Left renal cortex interstitium (tissue), 4 donors: ENCODE data around the gene RPS25. TPM values are rescaled to one million over a fixed set of nuclear protein-coding genes. Genes with fewer than 3 reads are reported as not detected.
A peak's percentile ranks its signal among the peaks of the same experiment; 100 is the strongest.
"Not testable (repeated sequence)": the region's sequence is repeated elsewhere in the genome, so short reads cannot be mapped to it uniquely, and the experiment has no call there.

Experiments used
- DNase-seq, 4 donors: peaks; one replicate each; pipeline ENCODE4 v3.0.0-alpha.2; 2013; ENCODE audit warnings: low read depth in 4 of 4, low spot score in 2 of 4, missing footprints in 1 of 4
- polyA plus RNA-seq, 4 donors: library from polyadenylated mRNA; unstranded; fragments of 120-200 nt; gene quantifications; one replicate each; pipeline ENCODE4 v1.2.1, GENCODE V29; 2013; ENCODE audit not compliant: insufficient read length in 4 of 4

Gene RPS25
- polyA plus RNA-seq, 4 donors: 957 to 1,296 (median 1,137) TPM

DNA sequence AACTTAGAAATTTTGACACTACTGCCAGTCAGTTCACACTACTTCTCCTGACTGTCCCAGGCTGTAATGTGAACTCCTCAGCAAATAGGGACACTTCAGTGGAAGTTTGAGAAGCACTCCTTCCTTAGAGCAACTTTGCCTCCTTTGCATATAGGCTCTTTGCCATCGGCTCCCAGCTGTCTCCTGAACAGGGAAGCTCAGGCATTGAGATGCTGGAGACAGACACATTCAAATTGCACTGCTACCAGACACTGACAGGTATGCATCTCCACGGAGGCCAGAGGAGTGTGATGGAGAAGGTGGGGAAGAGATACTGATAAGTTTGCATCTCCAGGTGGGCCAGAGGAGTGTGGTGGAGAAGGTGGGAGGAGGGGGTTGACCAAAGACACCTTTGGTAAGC is 1.9 kb upstream of the RPS25 start:
- DNase-seq: no peak

- not testable (repeated sequence) for DNase-seq
These were observed 766 bp downstream of the RPS25 start for GRCh38 chr11:119017377-119017776.

DNA sequence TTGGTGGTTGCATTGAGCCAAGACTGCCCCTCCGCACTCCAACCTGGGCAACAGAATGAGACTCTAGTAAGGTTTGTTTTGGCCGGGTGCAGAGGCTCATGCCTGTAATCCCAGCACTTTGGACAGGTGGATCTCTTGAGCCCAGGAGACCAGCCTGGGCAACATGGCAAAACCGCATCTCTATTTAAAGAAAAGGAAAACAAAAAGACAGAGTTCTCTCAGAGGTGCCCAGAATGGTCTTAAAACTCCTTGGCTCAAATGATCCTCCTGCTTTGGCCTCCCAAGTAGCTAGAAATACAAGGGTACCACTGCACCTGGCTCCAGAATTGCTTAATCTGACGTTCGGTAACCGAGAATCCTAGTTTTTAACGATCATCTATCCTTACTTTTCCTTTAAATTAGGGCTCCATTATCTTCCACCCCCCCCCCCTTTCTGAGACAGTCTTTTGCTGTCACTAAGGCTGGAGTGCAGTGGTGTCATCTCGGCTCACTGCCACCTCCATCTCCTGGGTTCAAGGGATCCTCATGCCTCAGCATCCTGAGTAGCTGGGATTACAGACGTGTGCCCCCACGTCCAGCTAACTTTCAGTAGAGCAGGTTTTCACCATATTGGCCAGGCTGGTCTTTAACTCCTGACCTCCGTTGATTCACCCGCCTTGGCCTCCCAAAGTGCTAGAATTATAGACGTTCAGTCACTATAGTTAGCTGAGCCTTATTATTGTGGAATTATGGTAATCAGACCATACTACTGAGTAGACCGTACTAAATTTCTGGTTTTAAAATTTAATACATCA is 1.7 kb downstream of the RPS25 start:
- no peak for DNase-seq

DNA sequence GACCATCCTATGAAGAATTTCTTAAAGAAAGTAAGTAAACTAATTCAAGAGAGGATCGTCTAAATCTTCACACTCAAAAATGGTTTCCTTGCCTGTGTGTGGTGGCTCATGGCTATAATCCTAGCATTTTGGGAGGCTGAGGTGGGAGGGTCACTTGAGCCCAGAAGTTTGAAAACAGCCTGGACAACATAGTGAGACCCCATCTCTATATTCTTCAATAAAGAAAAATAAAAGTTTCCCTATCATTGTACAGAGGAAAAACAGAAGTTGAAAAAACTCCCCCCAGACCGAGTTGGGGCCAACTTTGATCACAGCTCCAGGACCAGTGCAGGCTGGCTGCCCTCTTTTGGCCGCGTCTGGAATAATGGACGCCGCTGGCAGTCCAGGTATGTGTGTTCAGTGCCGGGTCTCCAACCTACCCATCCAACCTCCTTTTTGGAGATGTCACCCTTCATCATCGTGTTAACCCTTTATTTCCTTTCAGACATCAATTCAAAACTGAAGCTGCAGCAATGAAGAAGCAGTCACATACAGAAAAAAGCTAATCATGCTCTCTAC is 3.0 kb downstream of the RPS25 start:
- DNase-seq: no peak

DNA sequence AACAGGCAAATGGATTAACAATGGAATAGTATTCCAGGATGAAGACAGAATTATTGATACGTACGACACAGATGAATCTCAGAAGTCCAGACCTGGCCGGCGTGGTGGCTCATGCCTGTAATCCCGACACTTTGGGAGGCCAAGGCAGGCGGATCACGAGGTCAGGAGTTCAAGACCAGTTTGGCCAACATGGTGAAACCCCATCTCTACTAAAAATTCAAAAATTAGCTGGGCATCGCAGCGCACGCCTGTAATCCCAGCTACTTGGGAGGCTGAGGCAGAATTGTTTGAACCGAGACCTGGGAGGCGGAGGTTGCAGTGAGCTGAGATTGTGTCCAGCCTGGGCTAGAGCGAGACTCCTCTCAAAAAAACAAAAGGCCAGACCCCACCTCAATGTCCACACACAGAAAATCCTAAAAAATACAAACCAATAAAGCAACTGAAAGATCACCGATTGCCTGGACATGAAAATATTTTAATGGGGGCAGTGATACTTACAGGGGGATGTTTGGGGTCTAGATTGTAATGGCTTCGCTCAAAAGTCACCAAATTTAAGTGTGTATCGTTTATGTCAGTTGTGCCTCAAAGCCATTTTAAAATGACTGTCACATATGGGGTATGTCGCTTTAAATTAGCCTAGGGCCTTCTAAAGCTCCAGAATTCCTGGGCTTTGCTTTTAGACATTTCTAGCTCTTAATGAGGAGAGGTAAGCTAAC is 3.8 kb downstream of the RPS25 start:
- no peak for DNase-seq

GRCh38 chr11:119012629-119013170 is 5.4 kb downstream of the RPS25 start:
- DNase-seq: no peak

- no peak for DNase-seq
These were observed 6.6 kb downstream of the RPS25 start for GRCh38 chr11:119011476-119012053.

DNA sequence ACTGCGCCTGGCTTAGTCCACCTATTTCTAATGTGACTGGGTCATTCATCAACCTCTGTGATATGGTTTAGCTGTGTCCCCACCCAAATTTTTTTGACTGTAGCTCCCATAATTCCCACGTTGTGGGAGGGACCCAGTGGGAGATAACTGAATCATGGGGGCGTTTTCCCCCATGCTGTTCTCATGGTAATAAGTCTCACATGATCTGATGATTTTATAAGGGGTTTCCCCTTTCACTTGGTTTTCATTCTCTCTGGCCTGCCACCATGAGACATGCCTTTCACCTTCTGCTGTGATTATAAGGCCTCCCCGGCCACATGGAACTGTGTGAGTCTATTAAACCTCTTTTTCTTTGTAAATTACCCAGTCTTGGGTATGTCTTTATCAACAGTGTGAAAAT is 11.5 kb downstream of the RPS25 start:
- no peak for DNase-seq

DNA sequence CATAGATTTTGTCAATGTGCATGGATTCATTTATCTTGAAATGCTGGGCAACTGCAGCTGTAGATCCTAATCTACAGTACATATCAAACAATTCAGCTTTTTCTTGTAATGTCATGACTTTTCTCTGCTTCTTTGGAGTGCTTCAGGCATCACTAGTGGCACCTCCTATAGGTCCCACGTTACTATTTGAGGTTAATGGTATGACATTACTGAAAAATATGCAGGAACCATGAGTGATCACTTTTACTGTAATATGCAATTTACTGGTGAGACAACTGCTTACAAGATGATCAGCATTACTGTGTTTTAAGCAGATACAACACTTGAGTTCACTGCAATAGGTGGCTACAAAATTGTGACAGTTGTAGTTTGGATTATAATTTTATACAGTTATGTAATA is 17.2 kb downstream of the RPS25 start:
- no peak for DNase-seq

GRCh38 chr11:118998822-118999221 is 19.3 kb downstream of the RPS25 start:
- no peak for DNase-seq

GRCh38 chr11:118998388-118998717 is 19.8 kb downstream of the RPS25 start:
- no peak for DNase-seq

DNA sequence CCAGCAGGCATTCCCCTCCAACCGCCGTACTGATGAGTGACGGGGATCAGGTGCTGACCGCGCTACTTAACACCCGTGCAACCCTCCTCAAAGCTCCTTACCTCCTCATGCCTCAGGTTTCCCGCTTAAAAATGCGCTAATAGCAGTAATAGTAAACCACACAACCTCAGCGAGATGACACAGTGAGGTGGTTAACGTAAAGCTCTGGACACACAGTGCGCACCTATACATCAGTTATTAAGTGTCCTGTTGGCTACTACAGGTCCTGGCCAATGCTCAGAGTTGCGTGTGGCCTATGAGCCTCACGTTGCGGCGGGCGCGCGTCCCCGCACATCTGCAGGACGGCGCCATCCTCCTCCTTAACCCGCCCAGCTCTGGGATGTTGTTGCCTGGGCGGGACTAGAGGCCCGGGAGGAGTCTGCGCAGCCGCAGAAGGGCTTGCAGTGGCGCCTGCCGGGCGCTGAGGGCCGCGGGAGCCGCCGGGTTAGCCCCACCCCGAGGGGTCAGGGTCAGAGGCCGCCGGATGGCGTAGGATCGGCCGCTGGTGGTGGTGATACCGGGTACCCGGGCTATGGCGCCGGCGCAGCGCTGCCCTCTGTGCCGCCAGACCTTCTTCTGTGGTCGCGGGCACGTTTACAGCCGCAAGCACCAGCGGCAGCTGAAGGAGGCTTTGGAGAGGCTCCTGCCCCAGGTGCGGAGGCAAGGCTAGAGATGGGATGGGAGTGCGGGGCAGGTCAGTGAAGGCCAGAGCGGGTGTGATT is 20.3 kb downstream of the RPS25 start, which contains the start of gene CENATAC:
Gene CENATAC, plus strand, starts transcription at position 512 of the 761 bp plus-strand sequence. Its CDS starts 60 bp downstream, at position 572.
- peak in 3 of 4 donors; percentile 76 to 86 (median 83) for DNase-seq

GRCh38 chr11:118996926-118997626 is 21.1 kb downstream of the RPS25 start:
- no peak for DNase-seq

DNA sequence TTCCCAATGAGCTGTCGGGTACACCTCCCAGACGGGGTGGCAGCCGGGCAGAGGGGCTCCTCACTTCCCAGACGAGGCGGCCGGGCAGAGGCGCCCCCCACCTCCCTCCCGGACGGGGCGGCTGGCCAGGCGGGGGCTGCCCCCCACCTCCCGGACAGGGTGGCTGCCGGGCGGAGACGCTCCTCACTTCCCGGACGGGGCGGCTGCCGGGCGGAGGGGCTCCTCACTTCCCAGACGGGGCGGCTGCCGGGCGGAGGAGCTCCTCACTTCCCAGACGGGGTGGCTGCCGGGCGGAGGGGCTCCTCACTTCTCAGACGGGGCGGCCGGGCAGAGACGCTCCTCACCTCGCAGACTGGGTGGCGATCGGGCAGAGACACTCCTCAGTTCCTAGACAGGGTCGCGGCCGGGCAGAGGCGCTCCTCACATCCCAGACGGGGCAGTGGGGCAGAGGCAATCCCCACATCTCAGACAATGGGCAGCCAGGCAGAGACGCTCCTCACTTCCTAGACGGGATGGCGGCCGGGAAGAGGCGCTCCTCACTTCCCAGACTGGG is 26.6 kb downstream of the RPS25 start:
- not testable (repeated sequence) for DNase-seq

- DNase-seq: no peak
These were observed 29.9 kb downstream of the RPS25 start for GRCh38 chr11:118988280-118988679.

DNA sequence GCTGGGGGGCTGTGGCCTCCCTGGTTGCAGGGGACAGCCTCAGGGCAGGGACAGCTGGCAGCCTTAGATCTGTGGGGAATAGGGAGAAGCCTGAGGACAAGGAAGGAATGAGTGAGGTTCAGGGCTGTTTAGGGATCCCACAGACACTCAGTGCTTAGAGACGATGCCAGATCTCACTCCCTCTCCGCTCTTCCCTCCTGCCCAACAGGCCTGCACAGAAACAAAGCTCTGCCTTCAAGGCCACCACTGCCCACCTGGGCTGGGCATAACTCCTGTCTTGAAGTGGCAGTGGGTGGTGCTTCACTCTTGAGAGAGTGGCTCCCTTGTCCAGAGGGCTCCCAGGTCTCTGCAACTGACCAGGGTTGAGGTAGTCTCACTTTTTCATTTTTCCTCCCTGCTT is 33.3 kb downstream of the RPS25 start:
- no peak for DNase-seq

- not testable (repeated sequence) for DNase-seq
These were observed 33.8 kb downstream of the RPS25 start for GRCh38 chr11:118984337-118984736.

DNA sequence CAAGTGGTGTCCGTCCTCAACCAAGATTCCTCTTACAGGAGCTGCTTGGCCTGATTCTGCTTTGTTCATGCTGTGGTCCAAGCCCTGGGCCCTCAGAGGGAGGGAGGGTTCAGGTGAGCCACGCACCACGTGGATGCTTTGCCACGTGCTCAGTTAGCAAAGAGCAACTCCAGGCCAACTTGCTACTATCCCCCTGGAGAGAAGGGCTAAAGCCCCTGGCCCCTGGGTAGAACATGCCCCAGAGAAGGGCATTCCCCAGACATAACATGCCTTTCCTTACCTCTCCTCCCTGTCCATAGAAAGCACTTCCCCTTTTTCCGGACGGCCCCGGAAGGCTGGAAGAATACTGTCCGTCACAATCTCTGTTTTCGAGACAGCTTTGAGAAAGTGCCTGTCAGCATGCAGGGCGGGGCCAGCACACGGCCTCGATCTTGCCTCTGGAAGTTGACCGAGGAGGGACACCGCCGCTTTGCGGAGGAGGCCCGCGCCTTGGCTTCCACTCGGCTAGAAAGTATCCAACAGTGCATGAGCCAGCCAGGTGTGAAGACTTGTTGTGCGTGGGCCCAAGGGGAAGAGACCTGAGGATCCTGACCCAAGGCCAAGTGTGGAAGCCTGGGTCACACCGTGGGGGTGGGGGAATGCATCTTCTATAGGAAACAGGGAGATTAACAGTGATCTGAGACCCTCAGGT is 37.8 kb downstream of the RPS25 start:
- DNase-seq: no peak

- no peak for DNase-seq
These were observed 38.7 kb downstream of the RPS25 start for GRCh38 chr11:118979434-118979833.
